GM23248 (cell line): Measurements from ENCODE around the gene GORASP1. TPM values are rescaled to one million over a fixed set of nuclear protein-coding genes. Genes with fewer than 3 reads are reported as not detected.
A peak's percentile ranks its signal among the peaks of the same experiment; 100 is the strongest.

Source experiments
- DNase-seq: peaks from one replicate; pipeline ENCODE4 v3.0.0-alpha.2; 2015
- H2AFZ ChIP-seq: fragments of 200-600 bp; sonication (generic); 2 replicates; pipeline ENCODE4 v1.6.1; 2016; ENCODE audit warnings: antibody characterized with exemption
- H3F3A ChIP-seq: fragments of 200-600 bp; sonication (generic); 2 replicates; pipeline ENCODE4 v1.6.1; 2016; ENCODE audit warnings: mild to moderate bottlenecking, antibody characterized with exemption, mixed run types; ENCODE audit not compliant: insufficient read depth
- H3K27ac ChIP-seq: fragments of 200-600 bp; sonication (generic); 2 replicates; pipeline ENCODE4 v1.5.1; 2016; ENCODE audit warnings: mild to moderate bottlenecking
- H3K27me3 ChIP-seq: fragments of 200-600 bp; sonication (generic); replicated peaks from 2 replicates; pipeline ENCODE4 v1.6.1; 2016; ENCODE audit warnings: mild to moderate bottlenecking; ENCODE audit not compliant: insufficient read depth
- H3K36me3 ChIP-seq: fragments of 200-600 bp; sonication (generic); 2 replicates; pipeline ENCODE4 v1.6.1; 2016; ENCODE audit warnings: low read depth, mild to moderate bottlenecking
- H3K4me1 ChIP-seq: fragments of 200-600 bp; sonication (generic); 2 replicates; pipeline ENCODE4 v1.6.1; 2016; ENCODE audit warnings: mild to moderate bottlenecking; ENCODE audit not compliant: insufficient read depth
- H3K4me2 ChIP-seq: fragments of 200-600 bp; sonication (generic); one replicate; pipeline ENCODE4 v1.6.1; 2016; ENCODE audit warnings: mild to moderate bottlenecking; ENCODE audit not compliant: unreplicated experiment
- H3K4me3 ChIP-seq: fragments of 200-600 bp; sonication (generic); 2 replicates; pipeline ENCODE4 v1.5.1; 2016; ENCODE audit warnings: mild to moderate bottlenecking
- H3K79me2 ChIP-seq: fragments of 200-600 bp; sonication (generic); 2 replicates; pipeline ENCODE4 v1.6.1; 2016; ENCODE audit warnings: mild to moderate bottlenecking; ENCODE audit not compliant: insufficient read depth
- H3K9ac ChIP-seq: fragments of 200-600 bp; sonication (generic); 2 replicates; pipeline ENCODE4 v1.6.1; 2016; ENCODE audit warnings: mild to moderate bottlenecking
- H3K9me2 ChIP-seq: fragments of 200-600 bp; sonication (generic); 2 replicates; pipeline ENCODE4 v1.6.1; 2016; ENCODE audit warnings: mixed run types, mild to moderate bottlenecking, moderate library complexity; ENCODE audit not compliant: insufficient read depth
- H3K9me3 ChIP-seq: fragments of 200-600 bp; sonication (generic); one replicate; pipeline ENCODE4 v1.6.1; 2017; ENCODE audit warnings: low read depth
- H4K20me1 ChIP-seq: fragments of 200-600 bp; sonication (generic); 2 replicates; pipeline ENCODE4 v1.6.0; 2016; ENCODE audit not compliant: insufficient read depth
- EZH2 ChIP-seq: fragments of 200-600 bp; sonication (generic); IDR thresholded peaks from 2 replicates; pipeline ENCODE4 v1.6.1; 2018; ENCODE audit warnings: antibody characterized with exemption, mild to moderate bottlenecking; ENCODE audit not compliant: insufficient read depth, poor library complexity, severe bottlenecking
- EZH2phosphoT487 ChIP-seq: fragments of 200-600 bp; sonication (generic); IDR thresholded peaks from 2 replicates; pipeline ENCODE4 v1.6.1; 2018; ENCODE audit warnings: antibody characterized with exemption, moderate library complexity, mild to moderate bottlenecking, low read depth; ENCODE audit not compliant: insufficient read depth
- WGBS, 2 experiments: methylation state at CpG; one replicate each; pipeline ENCODE4 v1.1.6; 2015 to 2017; ENCODE audit warnings: low lambda C conversion rate in 2 of 2, low coverage in 1 of 2; ENCODE audit errors: missing lambda C conversion rate in 2 of 2; 5-methylcytosine and 5-hydroxymethylcytosine counted together
- in situ Hi-C: fragments of 300-500 bp; cut with MboI; formaldehyde crosslinking; loops from 2 replicates; pipeline ENCODE4 v1.15.0; 2020
- polyA plus RNA-seq: library from polyadenylated mRNA; unstranded; fragments of >200 nt; fragmentation: Nextera tagmentation; extraction: Ambion mirVana; gene quantifications from 2 replicates; pipeline ENCODE4 v1.2.1, GENCODE V29; 2016
- total RNA-seq: library from RNA; depleted of rRNA; stranded (reverse); fragments of >200 nt; shearing (Covaris generic); gene quantifications from 2 replicates; pipeline ENCODE4 v1.2.3, GENCODE V29; 2014

Gene GORASP1
- total and polyA plus RNA-seq, 2 experiments from 2014 or later: 33.1 to 63.8 TPM

- Histone ChIP-seq H2AFZ (no peak overlapping the region), H3K27ac (no peak overlapping the region), H3K79me2 (peaks cover 88% of the 10 kb centered on the region), H4K20me1 (no peaks in the 10 kb centered on the region), H3K4me2 (no peak overlapping the region), H3K9me2 (no peaks in the 10 kb centered on the region), H3K27me3 (no peaks in the 10 kb centered on the region), H3K9ac (no peak overlapping the region), H3K4me1 (peaks cover 11% of the 10 kb centered on the region; the same call in 1 of the 2 replicates), H3F3A (0 out of 2 replicates have a peak, but pooled peaks cover 9% of the 10 kb centered on the region), H3K36me3 (no peaks in the 10 kb centered on the region), H3K4me3 (no peak overlapping the region), H3K9me3 (no peaks in the 10 kb centered on the region)
- in situ Hi-C loops: no loop called here
- TF ChIP-seq EZH2 (no peak), EZH2phosphoT487 (no peak)
- peak; percentile 22 for DNase-seq
- 56 to 66% methylated on average over 3 of the region's 3 CpGs for WGBS, 2 experiments
Observed at GRCh38 chr3:39056151-39056550, 51.3 kb downstream of the GORASP1 start.

- no peaks in the 10 kb centered on the region for H4K20me1 ChIP-seq
- H3K27me3 ChIP-seq: no peaks in the 10 kb centered on the region
- in situ Hi-C loops: no loop called here
- no peaks in the 10 kb centered on the region for H3K9me3 ChIP-seq
- WGBS, 2 experiments: 93 to 95% methylated on average over 2 of the region's 2 CpGs
- no peak for DNase-seq
- H3K4me3 ChIP-seq: no peak overlapping the region
- TF ChIP-seq EZH2 (no peak), EZH2phosphoT487 (no peak)
- 0 out of 2 replicates have a peak, but pooled peaks cover 9% of the 10 kb centered on the region for H3F3A ChIP-seq
- no peak overlapping the region for H3K27ac ChIP-seq
- H3K79me2 ChIP-seq: peaks cover 63% of the 10 kb centered on the region
- H3K4me2 ChIP-seq: no peak overlapping the region
- no peak overlapping the region for H3K9ac ChIP-seq
- H3K36me3 ChIP-seq: no peaks in the 10 kb centered on the region
- H3K9me2 ChIP-seq: no peaks in the 10 kb centered on the region
- H2AFZ ChIP-seq: no peak overlapping the region
- peaks cover 11% of the 10 kb centered on the region; the same call in 1 of the 2 replicates for H3K4me1 ChIP-seq
Observed at GRCh38 chr3:39053696-39054095, 53.7 kb downstream of the GORASP1 start.

- peak overlapping the region; percentile 84 for H3K4me2 ChIP-seq
- H3K27me3 ChIP-seq: no peaks in the 10 kb centered on the region
- 2 to 3% methylated on average over 11 of the region's 11 CpGs for WGBS, 2 experiments
- in situ Hi-C loops: no loop called here
- H3K4me1 ChIP-seq: peaks cover 11% of the 10 kb centered on the region; the same call in 1 of the 2 replicates
- no peaks in the 10 kb centered on the region for H3K9me2 ChIP-seq
- no peaks in the 10 kb centered on the region for H3K9me3 ChIP-seq
- peak overlapping the region; percentile 100 for H2AFZ ChIP-seq
- peak overlapping the region; percentile 88 for H3K4me3 ChIP-seq
- peak; percentile 26 for DNase-seq
- TF ChIP-seq EZH2 (no peak), EZH2phosphoT487 (no peak)
- H3K9ac ChIP-seq: peak overlapping the region; percentile 92
- H3K27ac ChIP-seq: no peak overlapping the region; the same call in 1 of the 2 replicates
- no peaks in the 10 kb centered on the region for H4K20me1 ChIP-seq
- H3F3A ChIP-seq: 0 out of 2 replicates have a peak, but pooled peaks cover 9% of the 10 kb centered on the region
- peaks cover 52% of the 10 kb centered on the region for H3K79me2 ChIP-seq
- no peaks in the 10 kb centered on the region for H3K36me3 ChIP-seq
Observed at GRCh38 chr3:39052583-39052982, 54.8 kb downstream of the GORASP1 start.

GRCh38 chr3:39051649-39052561 is 55.5 kb downstream of the GORASP1 start, which contains the start of the genes SCN11A and WDR48:
SCN11A (minus strand) TSS chr3:39051944; CDS start chr3:38950362, 101,582 bp downstream.
WDR48 (plus strand) TSS chr3:39052016; CDS start chr3:39052026, 10 bp downstream.
- Histone ChIP-seq H3K27ac (peak within 1 kb of the TSS; percentile 69), H3K4me3 (peak within 1 kb of the TSS; percentile 88), H2AFZ (peak within 1 kb of the TSS; percentile 100), H3K79me2 (peaks cover 45% of the 10 kb centered on the region), H3K36me3 (no peaks in the 10 kb centered on the region), H3K4me2 (peak within 1 kb of the TSS; percentile 84), H4K20me1 (no peaks in the 10 kb centered on the region), H3K9ac (peak within 1 kb of the TSS; percentile 92), H3F3A (0 out of 2 replicates have a peak, but pooled peaks cover 9% of the 10 kb centered on the region), H3K9me2 (no peaks in the 10 kb centered on the region), H3K27me3 (no peaks in the 10 kb centered on the region), H3K9me3 (no peaks in the 10 kb centered on the region), H3K4me1 (peaks cover 11% of the 10 kb centered on the region; the same call in 1 of the 2 replicates)
- 2 to 3% methylated on average over 40 to 54 of the region's 68 CpGs for WGBS, 2 experiments
- in situ Hi-C loops: no loop called here
- no peak for TF ChIP-seq EZH2
- TF ChIP-seq EZH2phosphoT487: no peak
- DNase-seq: peak; percentile 97
